ENCODE results near the gene ZBTB6.

GRCh38 chr9:122929796-122930354 is 16.8 kb upstream of the ZBTB6 start:
- no peak for TF ChIP-seq CTCF (IDR thresholded peaks at IDR 0.05)
- no peak for TF ChIP-seq POLR2AphosphoS5 (IDR thresholded peaks at IDR 0.05)
- TF ChIP-seq POLR2A (IDR thresholded peaks at IDR 0.05) = no peak

All from prostate gland (tissue), 2 donors.